Measurements from ENCODE around the gene NFATC4. TPM values are rescaled to one million over a fixed set of nuclear protein-coding genes. Genes with fewer than 3 reads are reported as not detected.
"Not testable (repeated sequence)": the region's sequence is repeated elsewhere in the genome, so short reads cannot be mapped to it uniquely, and the experiment has no call there.

NFATC4 gene
- total RNA-seq, 1 donor from 2014 or later: 130 TPM

DNA sequence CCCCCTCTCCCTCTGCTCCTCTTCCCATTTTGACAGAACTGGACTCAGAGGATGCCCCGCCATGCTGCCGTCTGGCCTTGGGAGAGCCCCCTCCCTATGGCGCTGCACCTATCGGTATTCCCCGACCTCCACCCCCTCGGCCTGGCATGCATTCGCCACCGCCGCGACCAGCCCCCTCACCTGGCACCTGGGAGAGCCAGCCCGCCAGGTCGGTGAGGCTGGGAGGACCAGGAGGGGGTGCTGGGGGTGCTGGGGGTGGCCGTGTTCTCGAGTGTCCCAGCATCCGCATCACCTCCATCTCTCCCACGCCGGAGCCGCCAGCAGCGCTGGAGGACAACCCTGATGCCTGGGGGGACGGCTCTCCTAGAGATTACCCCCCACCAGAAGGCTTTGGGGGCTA, 1.5 kb downstream of the NFATC4 start:
- no peak for DNase-seq (ENCODE audit: extremely low spot score, unreplicated experiment)
- H3K27ac Mint-ChIP-seq: peak overlapping the region; percentile 72
- no peaks in the 10 kb centered on the region for H3K9me3 Mint-ChIP-seq
- peaks cover 19% of the 10 kb centered on the region for H3K4me1 Mint-ChIP-seq (ENCODE audit: unreplicated experiment)
- TF ChIP-seq, protein P1, sequence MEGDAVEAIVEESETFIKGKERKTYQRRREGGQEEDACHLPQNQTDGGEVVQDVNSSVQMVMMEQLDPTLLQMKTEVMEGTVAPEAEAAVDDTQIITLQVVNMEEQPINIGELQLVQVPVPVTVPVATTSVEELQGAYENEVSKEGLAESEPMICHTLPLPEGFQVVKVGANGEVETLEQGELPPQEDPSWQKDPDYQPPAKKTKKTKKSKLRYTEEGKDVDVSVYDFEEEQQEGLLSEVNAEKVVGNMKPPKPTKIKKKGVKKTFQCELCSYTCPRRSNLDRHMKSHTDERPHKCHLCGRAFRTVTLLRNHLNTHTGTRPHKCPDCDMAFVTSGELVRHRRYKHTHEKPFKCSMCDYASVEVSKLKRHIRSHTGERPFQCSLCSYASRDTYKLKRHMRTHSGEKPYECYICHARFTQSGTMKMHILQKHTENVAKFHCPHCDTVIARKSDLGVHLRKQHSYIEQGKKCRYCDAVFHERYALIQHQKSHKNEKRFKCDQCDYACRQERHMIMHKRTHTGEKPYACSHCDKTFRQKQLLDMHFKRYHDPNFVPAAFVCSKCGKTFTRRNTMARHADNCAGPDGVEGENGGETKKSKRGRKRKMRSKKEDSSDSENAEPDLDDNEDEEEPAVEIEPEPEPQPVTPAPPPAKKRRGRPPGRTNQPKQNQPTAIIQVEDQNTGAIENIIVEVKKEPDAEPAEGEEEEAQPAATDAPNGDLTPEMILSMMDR (conservative IDR thresholded peaks at IDR 0.05): no peak
- H3K4me3 Mint-ChIP-seq: peak overlapping the region; percentile 86
- no peaks in the 10 kb centered on the region for H3K36me3 Mint-ChIP-seq
- H3K27me3 Mint-ChIP-seq: no peaks in the 10 kb centered on the region

- Mint-ChIP-seq H3K27me3 (no peaks in the 10 kb centered on the region), H3K4me1 (ENCODE audit: unreplicated experiment) (peaks cover 19% of the 10 kb centered on the region), H3K27ac (no peak overlapping the region), H3K4me3 (peak overlapping the region; percentile 22), H3K9me3 (no peaks in the 10 kb centered on the region), H3K36me3 (no peaks in the 10 kb centered on the region)
- no peak for DNase-seq (ENCODE audit: extremely low spot score, unreplicated experiment)
- TF ChIP-seq, protein P1 (conservative IDR thresholded peaks at IDR 0.05): no peak
These were observed 2.1 kb downstream of the NFATC4 start for GRCh38 chr14:24369907-24370687.

DNA sequence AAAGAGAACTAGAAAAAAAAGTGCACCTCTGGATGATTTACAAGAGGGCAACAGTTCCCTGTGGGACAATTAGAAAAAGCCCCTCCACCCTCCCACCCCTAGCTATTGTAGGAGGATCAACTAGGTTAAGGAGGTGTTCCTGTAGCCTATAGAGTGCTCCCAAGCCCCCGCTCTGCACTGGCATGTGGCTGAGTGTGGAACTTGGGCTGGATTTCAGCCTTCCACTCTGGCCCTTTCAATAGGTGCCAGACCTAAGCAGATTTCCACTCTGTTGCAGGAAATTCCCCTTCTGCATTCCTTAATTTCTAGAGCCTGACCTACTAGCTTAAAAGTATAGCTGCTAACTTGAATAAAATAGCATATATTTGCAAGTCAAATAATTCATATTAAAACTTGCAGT, 2.8 kb downstream of the NFATC4 start:
- no peak for DNase-seq (ENCODE audit: extremely low spot score, unreplicated experiment)
- Mint-ChIP-seq H3K4me1 (ENCODE audit: unreplicated experiment) (peaks cover 16% of the 10 kb centered on the region), H3K27ac (peak overlapping the region; percentile 16), H3K4me3 (peak overlapping the region; percentile 34), H3K27me3 (no peaks in the 10 kb centered on the region), H3K9me3 (no peaks in the 10 kb centered on the region), H3K36me3 (no peaks in the 10 kb centered on the region)
- TF ChIP-seq, protein P1 (conservative IDR thresholded peaks at IDR 0.05): no peak

DNA sequence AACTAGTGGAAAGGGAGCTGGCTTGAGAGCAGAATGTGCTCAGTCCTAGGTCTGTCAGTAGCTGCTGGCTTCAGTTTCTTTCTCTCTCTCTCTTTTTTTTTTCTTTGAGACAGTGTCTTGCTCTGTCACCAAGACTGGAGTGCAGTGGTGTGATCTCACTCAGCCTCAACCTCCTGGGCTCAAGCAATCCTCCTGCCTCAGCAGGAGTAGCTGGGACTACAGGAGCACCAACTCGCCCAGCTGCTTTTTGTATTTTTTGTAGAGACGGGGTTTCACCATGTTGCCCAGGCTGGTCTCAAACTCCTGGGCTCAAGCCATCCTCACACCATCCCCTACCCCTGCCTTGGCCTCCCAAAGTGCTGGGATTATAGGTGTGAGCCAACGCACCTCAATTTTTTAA, 3.6 kb downstream of the NFATC4 start:
- not testable (repeated sequence) for H3K9me3 Mint-ChIP-seq; H3K36me3 Mint-ChIP-seq; H3K27me3 Mint-ChIP-seq; DNase-seq (ENCODE audit: extremely low spot score, unreplicated experiment)
- peaks cover 12% of the 10 kb centered on the region for H3K4me1 Mint-ChIP-seq (ENCODE audit: unreplicated experiment)
- peak overlapping the region; percentile 48 for H3K4me3 Mint-ChIP-seq
- H3K27ac Mint-ChIP-seq: peak overlapping the region; percentile 16

DNA sequence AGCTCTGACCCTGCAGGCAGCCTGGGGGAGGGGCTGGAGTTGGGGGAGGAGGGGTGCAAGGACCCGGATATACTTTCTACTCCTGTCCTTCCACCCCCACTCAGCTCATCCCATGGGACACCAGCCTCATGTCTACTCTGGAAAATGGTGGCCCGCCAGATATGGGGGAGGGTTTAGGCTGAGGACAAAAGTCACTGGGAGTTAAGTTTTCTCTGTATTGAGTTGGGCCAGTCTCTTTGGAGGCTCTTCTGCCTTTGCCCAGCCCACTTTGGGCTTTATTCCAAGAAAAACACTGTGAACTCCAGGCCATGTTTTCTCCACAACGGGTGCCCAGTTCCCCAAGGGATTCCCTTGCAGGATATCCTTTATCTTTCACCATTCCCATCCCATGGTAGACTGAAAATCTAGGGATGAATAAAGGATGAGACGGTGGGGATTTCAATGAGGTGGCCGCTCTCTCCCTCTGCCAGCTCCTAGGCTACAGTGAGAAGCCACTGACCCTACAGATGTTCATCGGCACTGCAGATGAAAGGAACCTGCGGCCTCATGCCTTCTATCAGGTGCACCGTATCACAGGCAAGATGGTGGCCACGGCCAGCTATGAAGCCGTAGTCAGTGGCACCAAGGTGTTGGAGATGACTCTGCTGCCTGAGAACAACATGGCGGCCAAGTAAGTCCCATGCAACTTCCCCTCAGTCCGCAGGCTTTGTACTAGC, 4.9 kb downstream of the NFATC4 start:
- Mint-ChIP-seq H3K4me3 (no peak overlapping the region), H3K27ac (no peak overlapping the region), H3K36me3 (no peaks in the 10 kb centered on the region), H3K4me1 (ENCODE audit: unreplicated experiment) (peaks cover 11% of the 10 kb centered on the region), H3K9me3 (no peaks in the 10 kb centered on the region), H3K27me3 (no peaks in the 10 kb centered on the region)
- DNase-seq (ENCODE audit: extremely low spot score, unreplicated experiment): no peak
- TF ChIP-seq, protein P1 (conservative IDR thresholded peaks at IDR 0.05): no peak

- Mint-ChIP-seq H3K27me3 (no peaks in the 10 kb centered on the region), H3K27ac (no peak overlapping the region), H3K4me3 (no peak overlapping the region), H3K4me1 (ENCODE audit: unreplicated experiment) (peaks cover 29% of the 10 kb centered on the region), H3K9me3 (no peaks in the 10 kb centered on the region), H3K36me3 (peaks cover 4% of the 10 kb centered on the region)
- no peak for DNase-seq (ENCODE audit: extremely low spot score, unreplicated experiment)
- TF ChIP-seq, protein P1 (conservative IDR thresholded peaks at IDR 0.05): no peak
These were observed 8.6 kb downstream of the NFATC4 start for GRCh38 chr14:24376448-24377070.

All from type B pancreatic cell (in vitro differentiated cells).